Measurements from ENCODE around the gene HSFX3. TPM values are rescaled to one million over a fixed set of nuclear protein-coding genes. Genes with fewer than 3 reads are reported as not detected.
A peak's percentile ranks its signal among the peaks of the same experiment; 100 is the strongest.
"Not testable (repeated sequence)": the region's sequence is repeated elsewhere in the genome, so short reads cannot be mapped to it uniquely, and the experiment has no call there.

HSFX3 gene
- polyA plus RNA-seq, 2 donors = not detected

GRCh38 chrX:149520636-149521277 is 29.0 kb downstream of the HSFX3 start:
- 45 to 53% methylated on average over 3 of the region's 3 CpGs for WGBS, 2 donors
- not testable (repeated sequence) for H3K4me3 ChIP-seq (ENCODE audit: low read depth in 1 of 2, low read length in 2 of 2); H3K36me3 ChIP-seq (ENCODE audit: control insufficient read depth in 2 of 2, insufficient read depth in 2 of 2, low read length in 1 of 2)

GRCh38 chrX:149518236-149518635 is 31.5 kb downstream of the HSFX3 start:
- no peaks in the 10 kb centered on the region for H3K36me3 ChIP-seq (ENCODE audit: control insufficient read depth in 2 of 2, insufficient read depth in 2 of 2, low read length in 1 of 2)
- H3K27ac ChIP-seq (ENCODE audit: low read depth in 2 of 2, low read length in 1 of 2) = no peak overlapping the region
- peaks cover 0 to 3% of the 10 kb centered on the region in 2 donors for H3K27me3 ChIP-seq (ENCODE audit: control insufficient read depth in 1 of 2, insufficient read depth in 2 of 2, low read length in 2 of 2)
- H3K4me3 ChIP-seq (ENCODE audit: low read depth in 1 of 2, low read length in 2 of 2) = no peak overlapping the region
- WGBS, 2 donors = 44 to 55% methylated on average over 7 of the region's 7 CpGs
- no peaks in the 10 kb centered on the region for H3K9me3 ChIP-seq (ENCODE audit: control insufficient read depth in 2 of 2, insufficient read depth in 1 of 2, low read depth in 1 of 2, low read length in 1 of 2)
- no peaks in the 10 kb centered on the region for H3K4me1 ChIP-seq (ENCODE audit: control insufficient read depth in 2 of 2, insufficient read depth in 2 of 2, low read length in 1 of 2)

More at GRCh38 chrX:149520636-149521277, 29.0 kb downstream of the HSFX3 start:
- H3K27ac ChIP-seq (ENCODE audit: low read depth in 2 of 2, low read length in 1 of 2); H3K9me3 ChIP-seq (ENCODE audit: control insufficient read depth in 2 of 2, insufficient read depth in 1 of 2, low read depth in 1 of 2, low read length in 1 of 2); H3K27me3 ChIP-seq (ENCODE audit: control insufficient read depth in 1 of 2, insufficient read depth in 2 of 2, low read length in 2 of 2); H3K4me1 ChIP-seq (ENCODE audit: control insufficient read depth in 2 of 2, insufficient read depth in 2 of 2, low read length in 1 of 2): not testable (repeated sequence)

DNA sequence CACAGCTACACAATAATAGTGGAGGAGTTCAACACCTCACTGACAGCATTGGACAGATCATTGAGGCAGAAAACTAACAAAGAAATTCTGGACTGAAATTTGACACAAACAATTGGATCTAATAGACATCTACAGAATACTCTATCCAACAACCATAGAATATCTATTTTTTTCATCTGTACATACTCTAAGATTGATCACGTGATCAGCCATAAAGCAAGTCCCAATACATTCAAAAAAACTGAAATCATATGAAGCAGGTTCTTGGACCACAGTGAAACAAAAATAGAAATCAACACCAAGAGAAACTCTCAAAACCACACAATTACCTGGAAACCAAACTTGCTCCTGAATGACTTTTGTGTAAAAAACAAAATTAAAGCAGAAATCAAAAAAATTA is 32.4 kb downstream of the HSFX3 start:
- Histone ChIP-seq H3K36me3 (ENCODE audit: control insufficient read depth in 2 of 2, insufficient read depth in 2 of 2, low read length in 1 of 2) (no peaks in the 10 kb centered on the region), H3K4me1 (ENCODE audit: control insufficient read depth in 2 of 2, insufficient read depth in 2 of 2, low read length in 1 of 2) (no peaks in the 10 kb centered on the region), H3K27me3 (ENCODE audit: control insufficient read depth in 1 of 2, insufficient read depth in 2 of 2, low read length in 2 of 2) (no peaks in the 10 kb centered on the region), H3K4me3 (ENCODE audit: low read depth in 1 of 2, low read length in 2 of 2) (no peak overlapping the region), H3K9me3 (ENCODE audit: control insufficient read depth in 2 of 2, insufficient read depth in 1 of 2, low read depth in 1 of 2, low read length in 1 of 2) (no peaks in the 10 kb centered on the region), H3K27ac (ENCODE audit: low read depth in 2 of 2, low read length in 1 of 2) (no peak overlapping the region)
- 76 to 96% methylated on average over 1 of the region's 1 CpG for WGBS, 2 donors

DNA sequence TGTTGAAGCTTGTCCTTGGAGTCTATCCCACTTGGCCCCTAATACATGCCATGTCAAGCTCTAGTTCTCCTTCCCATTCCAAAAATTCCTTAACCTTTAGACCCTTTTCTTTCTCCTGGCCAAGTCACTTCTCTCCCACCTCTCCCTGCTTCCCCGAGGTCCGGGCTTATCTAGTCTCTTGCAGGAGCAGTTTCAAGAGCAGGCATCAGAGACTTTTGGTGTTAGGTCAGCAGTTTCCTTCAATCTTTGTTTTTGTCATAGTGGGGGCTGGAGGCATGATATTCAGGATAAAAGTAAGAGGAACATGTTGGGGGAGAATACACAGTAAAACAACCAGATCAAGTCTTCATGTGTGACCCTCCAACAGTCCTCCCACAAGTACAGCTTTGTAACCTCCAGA is 33.1 kb downstream of the HSFX3 start:
- Histone ChIP-seq H3K4me1 (ENCODE audit: control insufficient read depth in 2 of 2, insufficient read depth in 2 of 2, low read length in 1 of 2) (no peaks in the 10 kb centered on the region), H3K27me3 (ENCODE audit: control insufficient read depth in 1 of 2, insufficient read depth in 2 of 2, low read length in 2 of 2) (no peaks in the 10 kb centered on the region), H3K9me3 (ENCODE audit: control insufficient read depth in 2 of 2, insufficient read depth in 1 of 2, low read depth in 1 of 2, low read length in 1 of 2) (no peaks in the 10 kb centered on the region), H3K27ac (ENCODE audit: low read depth in 2 of 2, low read length in 1 of 2) (no peak overlapping the region), H3K4me3 (ENCODE audit: low read depth in 1 of 2, low read length in 2 of 2) (no peak overlapping the region), H3K36me3 (ENCODE audit: control insufficient read depth in 2 of 2, insufficient read depth in 2 of 2, low read length in 1 of 2) (no peaks in the 10 kb centered on the region)
- 78 to 79% methylated on average over 2 of the region's 2 CpGs for WGBS, 2 donors

- no peaks in the 10 kb centered on the region for H3K36me3 ChIP-seq (ENCODE audit: control insufficient read depth in 2 of 2, insufficient read depth in 2 of 2, low read length in 1 of 2)
- no peak overlapping the region for H3K27ac ChIP-seq (ENCODE audit: low read depth in 2 of 2, low read length in 1 of 2)
- no peaks in the 10 kb centered on the region for H3K27me3 ChIP-seq (ENCODE audit: control insufficient read depth in 1 of 2, insufficient read depth in 2 of 2, low read length in 2 of 2)
- H3K4me1 ChIP-seq (ENCODE audit: control insufficient read depth in 2 of 2, insufficient read depth in 2 of 2, low read length in 1 of 2) = no peaks in the 10 kb centered on the region
- 46 to 59% methylated on average over 4 of the region's 4 CpGs for WGBS, 2 donors
- H3K4me3 ChIP-seq (ENCODE audit: low read depth in 1 of 2, low read length in 2 of 2) = no peak overlapping the region
- H3K9me3 ChIP-seq (ENCODE audit: control insufficient read depth in 2 of 2, insufficient read depth in 1 of 2, low read depth in 1 of 2, low read length in 1 of 2) = no peaks in the 10 kb centered on the region
Measured at GRCh38 chrX:149515954-149516602, 33.6 kb downstream of the HSFX3 start.

DNA sequence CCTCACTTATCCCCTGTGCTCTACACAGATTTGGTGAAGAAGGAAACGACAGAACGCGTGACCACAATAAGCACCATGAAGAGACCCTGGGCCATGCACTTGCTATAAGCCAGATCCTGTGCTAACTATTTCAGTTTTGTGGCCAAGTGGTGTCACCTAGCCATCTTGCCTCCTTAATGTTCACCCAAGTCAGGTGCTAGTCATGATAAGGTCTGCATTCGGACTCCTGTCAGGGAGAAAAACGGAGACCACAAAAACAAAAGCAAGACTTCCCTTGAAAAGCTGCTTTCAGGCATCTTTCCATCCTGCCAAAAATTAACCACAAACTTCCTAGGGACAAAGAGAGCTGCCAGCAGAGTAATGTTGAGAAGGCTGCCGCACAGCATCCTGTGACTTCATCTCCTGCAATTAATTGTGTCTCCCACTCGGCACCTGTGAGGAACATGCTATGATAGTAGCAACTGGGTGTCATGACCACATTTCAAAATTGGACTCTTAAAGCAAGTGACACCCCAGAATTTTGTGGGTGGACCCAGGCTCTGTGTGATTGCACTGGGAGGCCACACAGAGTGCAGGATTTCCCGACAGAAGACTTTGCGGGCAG is 35.8 kb downstream of the HSFX3 start:
- no peak overlapping the region for H3K27ac ChIP-seq (ENCODE audit: low read depth in 2 of 2, low read length in 1 of 2)
- no peaks in the 10 kb centered on the region for H3K36me3 ChIP-seq (ENCODE audit: control insufficient read depth in 2 of 2, insufficient read depth in 2 of 2, low read length in 1 of 2)
- H3K27me3 ChIP-seq (ENCODE audit: control insufficient read depth in 1 of 2, insufficient read depth in 2 of 2, low read length in 2 of 2) = no peaks in the 10 kb centered on the region
- peaks cover 0 to 4% of the 10 kb centered on the region in 2 donors for H3K4me1 ChIP-seq (ENCODE audit: control insufficient read depth in 2 of 2, insufficient read depth in 2 of 2, low read length in 1 of 2)
- 66 to 80% methylated on average over 9 of the region's 9 CpGs for WGBS, 2 donors
- no peaks in the 10 kb centered on the region for H3K9me3 ChIP-seq (ENCODE audit: control insufficient read depth in 2 of 2, insufficient read depth in 1 of 2, low read depth in 1 of 2, low read length in 1 of 2)
- no peak overlapping the region for H3K4me3 ChIP-seq (ENCODE audit: low read depth in 1 of 2, low read length in 2 of 2)

- Histone ChIP-seq H3K4me3 (ENCODE audit: low read depth in 1 of 2, low read length in 2 of 2) (no peak overlapping the region), H3K4me1 (ENCODE audit: control insufficient read depth in 2 of 2, insufficient read depth in 2 of 2, low read length in 1 of 2) (peaks cover 0 to 4% of the 10 kb centered on the region in 2 donors), H3K27me3 (ENCODE audit: control insufficient read depth in 1 of 2, insufficient read depth in 2 of 2, low read length in 2 of 2) (no peaks in the 10 kb centered on the region), H3K36me3 (ENCODE audit: control insufficient read depth in 2 of 2, insufficient read depth in 2 of 2, low read length in 1 of 2) (no peaks in the 10 kb centered on the region), H3K27ac (ENCODE audit: low read depth in 2 of 2, low read length in 1 of 2) (peak overlapping the region; percentile 73 to 77), H3K9me3 (ENCODE audit: control insufficient read depth in 2 of 2, insufficient read depth in 1 of 2, low read depth in 1 of 2, low read length in 1 of 2) (no peaks in the 10 kb centered on the region)
- 62 to 78% methylated on average over 4 of the region's 4 CpGs for WGBS, 2 donors
Measured at GRCh38 chrX:149512225-149512885, 37.4 kb downstream of the HSFX3 start.

DNA sequence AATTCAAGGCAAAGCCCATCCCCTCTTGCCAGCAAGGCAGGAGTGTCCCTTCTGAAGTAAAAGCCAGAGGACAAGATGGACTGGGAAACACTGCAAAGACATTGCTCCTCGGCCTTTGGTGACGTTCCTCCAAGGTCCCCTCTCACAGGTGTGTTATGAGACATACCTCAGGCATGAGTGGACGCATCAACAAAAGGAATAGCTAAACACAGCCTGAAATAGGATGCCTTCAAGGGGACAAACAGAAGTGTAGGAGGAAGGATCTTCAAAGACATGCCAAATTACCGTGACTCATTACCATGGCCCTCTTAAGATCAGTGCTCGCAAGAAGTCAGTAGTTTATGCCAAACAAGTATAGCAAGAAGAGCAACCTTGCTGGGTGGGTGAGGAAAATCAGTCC is 38.6 kb downstream of the HSFX3 start:
- WGBS, 2 donors = 55 to 69% methylated on average over 5 of the region's 5 CpGs
- Histone ChIP-seq H3K9me3 (ENCODE audit: control insufficient read depth in 2 of 2, insufficient read depth in 1 of 2, low read depth in 1 of 2, low read length in 1 of 2) (no peaks in the 10 kb centered on the region), H3K36me3 (ENCODE audit: control insufficient read depth in 2 of 2, insufficient read depth in 2 of 2, low read length in 1 of 2) (no peaks in the 10 kb centered on the region), H3K27me3 (ENCODE audit: control insufficient read depth in 1 of 2, insufficient read depth in 2 of 2, low read length in 2 of 2) (no peaks in the 10 kb centered on the region), H3K27ac (ENCODE audit: low read depth in 2 of 2, low read length in 1 of 2) (peak overlapping the region; percentile 72 to 81), H3K4me1 (ENCODE audit: control insufficient read depth in 2 of 2, insufficient read depth in 2 of 2, low read length in 1 of 2) (peaks cover 0 to 4% of the 10 kb centered on the region in 2 donors), H3K4me3 (ENCODE audit: low read depth in 1 of 2, low read length in 2 of 2) (no peak overlapping the region)

GRCh38 chrX:149510386-149510785 is 39.3 kb downstream of the HSFX3 start:
- H3K4me1 ChIP-seq (ENCODE audit: control insufficient read depth in 2 of 2, insufficient read depth in 2 of 2, low read length in 1 of 2) = peaks cover 0 to 4% of the 10 kb centered on the region in 2 donors
- H3K27me3 ChIP-seq (ENCODE audit: control insufficient read depth in 1 of 2, insufficient read depth in 2 of 2, low read length in 2 of 2) = no peaks in the 10 kb centered on the region
- H3K27ac ChIP-seq (ENCODE audit: low read depth in 2 of 2, low read length in 1 of 2) = peak overlapping the region; percentile 14 to 72
- no peaks in the 10 kb centered on the region for H3K36me3 ChIP-seq (ENCODE audit: control insufficient read depth in 2 of 2, insufficient read depth in 2 of 2, low read length in 1 of 2)
- H3K9me3 ChIP-seq (ENCODE audit: control insufficient read depth in 2 of 2, insufficient read depth in 1 of 2, low read depth in 1 of 2, low read length in 1 of 2) = no peaks in the 10 kb centered on the region
- no peak overlapping the region for H3K4me3 ChIP-seq (ENCODE audit: low read depth in 1 of 2, low read length in 2 of 2)
- 21 to 35% methylated on average over 4 of the region's 4 CpGs for WGBS, 2 donors

Measured in esophagus (tissue), 2 donors.